Epithelial cell of proximal tubule (primary cell): ENCODE data around the gene GADL1. TPM values are rescaled to one million over a fixed set of nuclear protein-coding genes. Genes with fewer than 3 reads are reported as not detected.

Experiments
- DNase-seq: peaks from one replicate; pipeline ENCODE4 v3.0.0-alpha.2; 2011; ENCODE audit warnings: low read depth
- H3K4me3 ChIP-seq: 2 replicates; pipeline ENCODE4 v1.5.1; 2011; ENCODE audit warnings: low read depth, mild to moderate bottlenecking, low read length
- CTCF ChIP-seq: conservative IDR thresholded peaks from 2 replicates; pipeline ENCODE4 v1.5.1; 2012; ENCODE audit warnings: low read depth, mild to moderate bottlenecking, low read length
- total RNA-seq: library from RNA; depleted of rRNA; stranded (reverse); fragments of >200 nt; gene quantifications from 2 replicates; pipeline ENCODE4 v1.2.3, GENCODE V29; 2015

Gene GADL1
- total RNA-seq, 1 donor from 2014 or later: not detected

GRCh38 chr3:30913176-30913575 lies 18.7 kb upstream of the GADL1 start:
- DNase-seq: no peak
- TF ChIP-seq CTCF: no peak
- no peak overlapping the region for H3K4me3 ChIP-seq

- H3K4me3 ChIP-seq: no peak overlapping the region
- no peak for DNase-seq
- TF ChIP-seq CTCF: no peak
These were observed 17.8 kb upstream of the GADL1 start for GRCh38 chr3:30912301-30912700.

- DNase-seq: no peak
- H3K4me3 ChIP-seq: no peak overlapping the region
- TF ChIP-seq CTCF: no peak
These were observed 14.1 kb upstream of the GADL1 start for GRCh38 chr3:30908456-30909037.

- no peak for DNase-seq
- H3K4me3 ChIP-seq: no peak overlapping the region
- TF ChIP-seq CTCF: no peak
These were observed 10.5 kb upstream of the GADL1 start for GRCh38 chr3:30904996-30905395.

- DNase-seq: no peak
- no peak for TF ChIP-seq CTCF
- no peak overlapping the region for H3K4me3 ChIP-seq
These were observed 868 bp upstream of the GADL1 start for GRCh38 chr3:30895329-30895728.

GRCh38 chr3:30893678-30894325 lies 659 bp downstream of the GADL1 start:
- DNase-seq: no peak
- H3K4me3 ChIP-seq: peak overlapping the region; percentile 61
- TF ChIP-seq CTCF: no peak

GRCh38 chr3:30890907-30891306 lies 3.6 kb downstream of the GADL1 start:
- DNase-seq: no peak
- TF ChIP-seq CTCF: no peak
- no peak overlapping the region for H3K4me3 ChIP-seq
